Esophagus muscularis mucosa (tissue), 4 donors: Measurements from ENCODE around the gene MCF2L2.
"Not testable (repeated sequence)": the region's sequence is repeated elsewhere in the genome, so short reads cannot be mapped to it uniquely, and the experiment has no call there.

Experiments used
- EP300 ChIP-seq: sonication (generic); formaldehyde crosslinking; IDR thresholded peaks from one replicate; pipeline ENCODE4 v1.6.1; 2017; ENCODE audit warnings: antibody characterized with exemption
- POLR2A ChIP-seq: fragments of 450-650 bp; IDR thresholded peaks from one replicate; pipeline ENCODE4 v1.6.1; 2017; ENCODE audit warnings: antibody characterized with exemption, moderate library complexity, mild to moderate bottlenecking, low read depth
- POLR2AphosphoS5 ChIP-seq, 2 donors: sonication (generic); formaldehyde crosslinking; IDR thresholded peaks; one replicate each; pipeline ENCODE4 v1.6.1; 2017; ENCODE audit warnings: antibody characterized with exemption in 2 of 2
- TF ChIP-seq, protein P1 (sequence below), 3 experiments: fragments of 200-600 bp in 2 of 3; fragments of 450-650 bp in 1 of 3; sonication (generic) in 2 of 3; IDR thresholded peaks; one replicate each; pipeline ENCODE4 v1.5.1; 2017 to 2019; ENCODE audit warnings: antibody characterized with exemption in 3 of 3, mild to moderate bottlenecking in 2 of 3, moderate library complexity in 1 of 3

DNA sequence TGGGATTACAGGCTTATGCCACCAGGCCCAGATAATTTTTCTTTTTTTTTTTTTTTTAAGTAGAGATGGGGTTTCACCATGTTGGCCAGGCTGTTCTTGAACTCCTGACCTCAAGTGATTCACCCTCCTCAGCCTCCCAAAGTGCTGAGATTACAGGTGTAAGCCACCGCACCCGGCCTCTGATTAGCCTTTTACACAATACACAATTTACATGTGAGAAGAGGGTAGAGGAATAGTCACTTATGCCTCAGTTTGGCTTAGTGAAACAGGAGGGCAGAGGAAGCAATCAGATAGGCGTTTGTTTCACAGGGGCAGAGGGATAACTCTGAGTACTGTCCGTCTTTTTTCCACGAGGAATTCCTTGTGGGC, 56.8 kb downstream of the MCF2L2 start:
- TF ChIP-seq, protein P1, sequence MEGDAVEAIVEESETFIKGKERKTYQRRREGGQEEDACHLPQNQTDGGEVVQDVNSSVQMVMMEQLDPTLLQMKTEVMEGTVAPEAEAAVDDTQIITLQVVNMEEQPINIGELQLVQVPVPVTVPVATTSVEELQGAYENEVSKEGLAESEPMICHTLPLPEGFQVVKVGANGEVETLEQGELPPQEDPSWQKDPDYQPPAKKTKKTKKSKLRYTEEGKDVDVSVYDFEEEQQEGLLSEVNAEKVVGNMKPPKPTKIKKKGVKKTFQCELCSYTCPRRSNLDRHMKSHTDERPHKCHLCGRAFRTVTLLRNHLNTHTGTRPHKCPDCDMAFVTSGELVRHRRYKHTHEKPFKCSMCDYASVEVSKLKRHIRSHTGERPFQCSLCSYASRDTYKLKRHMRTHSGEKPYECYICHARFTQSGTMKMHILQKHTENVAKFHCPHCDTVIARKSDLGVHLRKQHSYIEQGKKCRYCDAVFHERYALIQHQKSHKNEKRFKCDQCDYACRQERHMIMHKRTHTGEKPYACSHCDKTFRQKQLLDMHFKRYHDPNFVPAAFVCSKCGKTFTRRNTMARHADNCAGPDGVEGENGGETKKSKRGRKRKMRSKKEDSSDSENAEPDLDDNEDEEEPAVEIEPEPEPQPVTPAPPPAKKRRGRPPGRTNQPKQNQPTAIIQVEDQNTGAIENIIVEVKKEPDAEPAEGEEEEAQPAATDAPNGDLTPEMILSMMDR (IDR thresholded peaks at IDR 0.05) = not testable (repeated sequence)
- TF ChIP-seq EP300; POLR2A; POLR2AphosphoS5 (IDR thresholded peaks at IDR 0.05): not testable (repeated sequence)
